Naive B cell (primary cell): ENCODE data around the gene CHST3. TPM values are rescaled to one million over a fixed set of nuclear protein-coding genes. Genes with fewer than 3 reads are reported as not detected.

Experiments
- ATAC-seq, 2 donors: fragments of 150-1000 bp; cut with Tn5 transposase; 2 replicates each; pipeline ENCODE4 v1.10.0; 2021; ENCODE audit warnings: low read depth in 2 of 2, mild to moderate bottlenecking in 2 of 2, moderate library complexity in 2 of 2
- DNase-seq: peaks from one replicate; pipeline ENCODE4 v3.0.0; 2022
- H3K27ac Mint-ChIP-seq, 6 donors: one replicate each; pipeline ENCODE4 v1.8.0; 2020 to 2022; ENCODE audit warnings: mild to moderate bottlenecking in 6 of 6, mixed read lengths in 6 of 6, moderate library complexity in 5 of 6, inconsistent platforms in 2 of 6
- H3K27me3 Mint-ChIP-seq, 3 donors: one replicate each; pipeline ENCODE4 v1.8.0; 2021 to 2022; ENCODE audit warnings: mixed read lengths in 3 of 3, mild to moderate bottlenecking in 1 of 3
- H3K36me3 Mint-ChIP-seq, 2 donors: one replicate each; pipeline ENCODE4 v1.8.0; 2020 to 2022; ENCODE audit warnings: mixed read lengths in 2 of 2, inconsistent platforms in 1 of 2, mild to moderate bottlenecking in 1 of 2
- H3K4me1 Mint-ChIP-seq, 3 donors: one replicate each; pipeline ENCODE4 v1.8.0; 2020 to 2022; ENCODE audit warnings: mixed read lengths in 3 of 3, inconsistent platforms in 1 of 3, mild to moderate bottlenecking in 1 of 3, moderate library complexity in 1 of 3
- H3K4me3 Mint-ChIP-seq, 8 donors: one replicate each; pipeline ENCODE4 v1.8.0; 2020 to 2022; ENCODE audit warnings: mild to moderate bottlenecking in 8 of 8, mixed read lengths in 8 of 8, moderate library complexity in 8 of 8, inconsistent platforms in 2 of 8
- H3K9me3 Mint-ChIP-seq, 7 donors: one replicate each; pipeline ENCODE4 v1.8.0; 2020 to 2022; ENCODE audit warnings: mixed read lengths in 7 of 7, mild to moderate bottlenecking in 5 of 7, inconsistent platforms in 2 of 7, moderate library complexity in 1 of 7
- polyA plus RNA-seq, 6 donors: library from polyadenylated mRNA; unstranded; fragments of 300-500 nt; fragmentation: Illumina TruSeq; gene quantifications; one replicate each; pipeline ENCODE4 v1.2.3, GENCODE V29; 2021; ENCODE audit warnings: low read depth in 6 of 6

The CHST3 gene
- polyA plus RNA-seq, 6 donors from 2014 or later, result not detected

GRCh38 chr10:72059843-72060822 lies 95.9 kb downstream of the CHST3 start:
- ATAC-seq, result peak in 1 of 2 donors; percentile 19
- H3K36me3 Mint-ChIP-seq, result no peaks in the 10 kb centered on the region
- no peak overlapping the region for H3K4me3 Mint-ChIP-seq
- no peaks in the 10 kb centered on the region for H3K27me3 Mint-ChIP-seq
- no peak for DNase-seq
- H3K9me3 Mint-ChIP-seq, result no peaks in the 10 kb centered on the region
- peak overlapping the region in 5 of 6 donors; percentile 63 to 81 (median 78) for H3K27ac Mint-ChIP-seq
- H3K4me1 Mint-ChIP-seq, result peaks cover 6 to 16% (median 14%) of the 10 kb centered on the region in 3 donors

GRCh38 chr10:72061491-72061890 lies 97.3 kb downstream of the CHST3 start:
- H3K27me3 Mint-ChIP-seq, result no peaks in the 10 kb centered on the region
- no peak for DNase-seq
- no peaks in the 10 kb centered on the region for H3K9me3 Mint-ChIP-seq
- H3K27ac Mint-ChIP-seq, result peak overlapping the region in 4 of 6 donors; percentile 52 to 95 (median 80)
- no peaks in the 10 kb centered on the region for H3K36me3 Mint-ChIP-seq
- peaks cover 3 to 16% (median 14%) of the 10 kb centered on the region in 3 donors for H3K4me1 Mint-ChIP-seq
- ATAC-seq, result peak; percentile 37 to 49
- H3K4me3 Mint-ChIP-seq, result no peak overlapping the region

GRCh38 chr10:72061930-72062329 lies 97.7 kb downstream of the CHST3 start:
- peak overlapping the region in 1 of 8 donors; percentile 66 for H3K4me3 Mint-ChIP-seq
- ATAC-seq, result peak in 1 of 2 donors; percentile 20

GRCh38 chr10:72062382-72062781 lies 98.2 kb downstream of the CHST3 start:
- H3K36me3 Mint-ChIP-seq, result no peaks in the 10 kb centered on the region
- ATAC-seq (no peak), DNase-seq (no peak)
- H3K9me3 Mint-ChIP-seq, result no peaks in the 10 kb centered on the region
- peak overlapping the region in 1 of 8 donors; percentile 42 for H3K4me3 Mint-ChIP-seq
- H3K27me3 Mint-ChIP-seq, result no peaks in the 10 kb centered on the region
- peak overlapping the region in 5 of 6 donors; percentile 63 to 89 (median 81) for H3K27ac Mint-ChIP-seq
- H3K4me1 Mint-ChIP-seq, result peaks cover 3 to 14% (median 13%) of the 10 kb centered on the region in 3 donors

More at GRCh38 chr10:72061930-72062329, 97.7 kb downstream of the CHST3 start:
- Mint-ChIP-seq H3K27ac (peak overlapping the region in 4 of 6 donors; percentile 20 to 95 (median 85)), H3K36me3 (no peaks in the 10 kb centered on the region), H3K9me3 (no peaks in the 10 kb centered on the region), H3K27me3 (no peaks in the 10 kb centered on the region), H3K4me1 (peaks cover 3 to 16% (median 14%) of the 10 kb centered on the region in 3 donors)
- DNase-seq, result no peak

Other genes with a start within 250 kb of the CHST3 start
- gene C10orf105, start 244.6 kb upstream of the CHST3 start, polyA plus RNA-seq, result not detected
- gene VSIR, start 190.9 kb upstream of the CHST3 start, polyA plus RNA-seq, result 10 to 100 TPM; 59.8 to 84.3 (median 64.0) TPM
- gene PSAP, start 113.1 kb upstream of the CHST3 start, polyA plus RNA-seq, result 100 to 1,000 TPM; 476 to 761 (median 550) TPM
- gene SPOCK2, start 124.2 kb downstream of the CHST3 start, polyA plus RNA-seq, result 10 to 100 TPM; 27.8 to 59.5 (median 46.3) TPM